ENCODE data around the gene COL18A1.

- TF ChIP-seq CTCF (conservative IDR thresholded peaks at IDR 0.05; ENCODE audit: low read depth, low read length) (no peak), EZH2 (IDR thresholded peaks at IDR 0.05; ENCODE audit: low read length, unreplicated experiment) (no peak)
Observed at GRCh38 chr21:45387506-45387905, 17.5 kb upstream of the COL18A1 start.
